ENCODE data around the gene DCXR.

Gene DCXR

GRCh38 chr17:82014432-82014831 is 23.1 kb downstream of the DCXR start:
- in situ Hi-C loops (cut with MboI; ENCODE audit: low sequenced_read_pairs), result no loop called here

DNA sequence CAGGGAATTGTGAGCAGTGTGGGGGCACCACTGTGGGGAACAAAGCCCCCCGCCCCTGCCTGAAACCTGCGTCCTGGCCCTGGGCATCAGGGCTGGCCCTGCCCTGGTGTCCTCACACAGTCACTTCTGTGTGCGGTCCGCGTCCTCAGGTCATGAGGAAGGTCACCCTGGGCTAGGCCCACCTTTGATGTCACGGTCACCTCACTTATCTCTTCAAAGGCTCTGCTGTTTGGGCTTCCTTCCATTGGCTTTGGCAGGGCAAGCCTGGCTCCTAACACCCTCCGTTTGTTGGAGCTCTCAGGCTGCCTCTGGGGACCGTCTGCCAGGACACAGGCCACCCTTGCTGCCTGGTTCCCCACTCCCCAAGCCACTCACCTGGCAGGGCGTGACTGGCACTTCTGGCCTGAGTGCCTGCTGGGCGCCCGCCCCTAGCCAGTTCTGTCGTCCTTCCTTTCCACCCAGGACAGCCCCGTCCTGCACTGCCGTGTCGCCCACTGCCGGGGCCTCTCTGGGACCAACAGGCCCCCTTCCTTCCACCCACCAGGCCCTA is 23.6 kb downstream of the DCXR start:
- in situ Hi-C loops (cut with MboI; ENCODE audit: low sequenced_read_pairs), result no loop called here

- in situ Hi-C loops (cut with MboI; ENCODE audit: low sequenced_read_pairs), result no loop called here
Observed at GRCh38 chr17:82013341-82013740, 24.2 kb downstream of the DCXR start.

DNA sequence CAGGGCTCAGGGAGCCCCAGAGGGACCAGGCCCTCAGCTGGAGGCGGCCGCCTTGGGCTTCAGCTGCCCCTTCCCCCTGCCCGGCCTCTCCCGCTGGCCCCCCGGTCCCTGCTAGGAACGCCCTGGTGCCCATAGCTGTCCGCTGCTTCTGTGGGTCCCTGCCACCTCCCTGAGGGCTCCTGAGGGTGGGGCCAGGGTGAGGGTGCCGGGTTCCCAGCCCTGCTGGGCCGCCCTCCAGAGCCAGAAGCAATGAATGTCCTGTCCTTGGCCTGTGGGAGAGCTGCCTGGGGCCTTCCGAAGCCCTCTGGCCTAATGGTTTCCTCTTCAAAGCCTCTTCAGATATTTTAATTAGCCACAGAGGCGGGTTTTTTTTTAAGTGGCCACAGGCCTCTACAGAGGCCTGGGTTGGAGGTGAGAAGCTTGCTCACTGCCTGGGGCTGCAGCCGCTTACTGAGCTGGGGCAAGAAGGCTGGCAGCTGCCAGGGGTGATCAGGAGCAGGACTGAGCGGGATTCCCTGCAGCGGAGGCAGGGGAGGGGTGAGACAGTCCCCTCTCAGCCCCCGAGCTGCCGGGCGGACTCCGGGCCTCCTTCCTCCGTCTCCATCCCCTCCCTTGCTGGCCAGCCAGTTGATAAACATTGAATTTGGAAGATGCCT is 24.7 kb downstream of the DCXR start:
- in situ Hi-C loops (cut with MboI; ENCODE audit: low sequenced_read_pairs), result no loop called here

GRCh38 chr17:82012261-82012639 is 25.2 kb downstream of the DCXR start:
- in situ Hi-C loops (cut with MboI; ENCODE audit: low sequenced_read_pairs), result no loop called here

GRCh38 chr17:82011617-82012187 is 25.8 kb downstream of the DCXR start:
- in situ Hi-C loops (cut with MboI; ENCODE audit: low sequenced_read_pairs), result no loop called here

DNA sequence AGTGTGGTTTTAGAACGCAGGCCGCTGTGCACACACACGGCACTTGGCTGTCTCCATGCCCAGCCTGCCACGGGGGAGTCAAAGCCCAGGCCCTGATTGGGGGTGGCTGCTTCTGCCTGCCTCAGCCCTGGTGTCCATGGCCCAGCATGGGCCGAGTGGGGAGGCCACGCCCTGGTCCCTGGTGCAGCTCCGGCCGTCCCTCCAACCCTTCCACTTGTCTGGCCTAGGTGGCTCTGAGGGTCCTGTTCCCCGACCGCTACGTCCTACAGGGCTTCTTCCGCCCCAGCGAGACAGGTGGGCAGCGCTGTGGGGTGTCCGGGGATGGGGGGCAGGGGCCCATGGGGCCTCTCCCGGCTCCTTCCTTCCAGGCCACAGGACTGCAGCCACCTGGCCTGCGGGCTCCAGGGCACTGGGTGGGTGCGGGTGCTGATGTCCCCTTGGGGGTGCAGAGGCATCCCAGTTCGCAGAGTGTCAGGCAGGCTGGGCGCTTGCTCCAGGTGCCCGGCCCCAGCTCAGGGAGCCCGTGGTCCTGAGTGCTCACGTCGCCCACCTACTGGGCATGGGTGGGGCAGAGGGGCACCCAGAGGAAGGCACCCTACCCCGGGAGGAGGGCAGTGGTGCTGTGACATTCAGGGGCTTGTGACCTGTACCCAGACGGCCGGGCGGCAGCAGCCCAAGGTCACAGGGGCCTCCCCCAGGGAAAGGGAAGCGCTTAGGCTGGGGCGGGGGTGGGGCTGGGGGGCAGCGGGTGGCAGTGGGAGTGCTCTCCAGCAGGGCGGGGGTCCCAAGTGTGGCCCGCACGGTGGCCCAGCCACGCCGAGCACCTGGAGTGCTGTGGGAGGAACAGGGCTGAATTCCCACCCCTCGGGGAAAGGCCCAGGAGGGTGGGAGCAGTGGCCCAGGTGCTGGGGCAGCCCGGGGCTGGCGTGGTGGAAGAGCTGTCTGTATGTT is 26.6 kb downstream of the DCXR start:
- in situ Hi-C loops (cut with MboI; ENCODE audit: low sequenced_read_pairs), result no loop called here

GRCh38 chr17:82009413-82009812 is 28.1 kb downstream of the DCXR start:
- in situ Hi-C loops (cut with MboI; ENCODE audit: low sequenced_read_pairs), result no loop called here

GRCh38 chr17:82008941-82009405 is 28.5 kb downstream of the DCXR start:
- in situ Hi-C loops (cut with MboI; ENCODE audit: low sequenced_read_pairs), result no loop called here

DNA sequence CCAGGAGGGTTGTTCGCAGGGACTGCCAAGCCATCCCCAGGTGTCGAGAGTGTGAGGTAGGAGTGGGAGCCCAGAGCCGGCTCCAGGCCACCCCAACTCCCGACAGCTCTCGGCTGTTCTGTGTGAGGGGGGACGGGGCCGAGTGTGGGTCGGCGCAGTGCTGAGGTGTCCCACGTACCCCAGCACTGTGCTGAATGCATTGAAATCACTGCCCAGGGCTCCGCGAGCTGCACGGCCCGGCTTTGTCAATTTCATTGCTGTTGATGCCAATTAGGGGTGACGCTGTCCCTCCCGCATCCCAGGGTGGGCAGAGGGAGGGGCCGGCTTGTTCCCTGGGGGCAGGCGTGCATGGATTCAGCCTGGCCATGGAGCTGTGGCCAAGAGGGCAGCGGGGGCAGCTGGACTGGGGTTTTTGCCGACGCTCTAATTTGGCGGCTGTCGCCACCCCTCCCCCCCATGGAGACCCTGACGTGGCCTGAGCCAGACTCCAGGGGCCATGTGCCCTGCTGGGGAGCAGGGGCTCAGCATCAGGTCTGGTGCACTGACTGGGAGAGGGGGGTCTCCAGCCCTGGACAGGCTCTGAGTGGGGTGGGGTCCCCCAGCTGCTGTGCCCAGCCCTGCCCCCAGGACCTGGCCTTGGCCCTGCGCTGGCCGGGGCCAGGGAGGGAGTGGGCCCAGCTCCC is 29.1 kb downstream of the DCXR start:
- in situ Hi-C loops (cut with MboI; ENCODE audit: low sequenced_read_pairs), result no loop called here

GRCh38 chr17:82007495-82008257 is 29.8 kb downstream of the DCXR start:
- in situ Hi-C loops (cut with MboI; ENCODE audit: low sequenced_read_pairs), result no loop called here

GRCh38 chr17:82007228-82007494 is 30.3 kb downstream of the DCXR start:
- in situ Hi-C loops (cut with MboI; ENCODE audit: low sequenced_read_pairs), result no loop called here

DNA sequence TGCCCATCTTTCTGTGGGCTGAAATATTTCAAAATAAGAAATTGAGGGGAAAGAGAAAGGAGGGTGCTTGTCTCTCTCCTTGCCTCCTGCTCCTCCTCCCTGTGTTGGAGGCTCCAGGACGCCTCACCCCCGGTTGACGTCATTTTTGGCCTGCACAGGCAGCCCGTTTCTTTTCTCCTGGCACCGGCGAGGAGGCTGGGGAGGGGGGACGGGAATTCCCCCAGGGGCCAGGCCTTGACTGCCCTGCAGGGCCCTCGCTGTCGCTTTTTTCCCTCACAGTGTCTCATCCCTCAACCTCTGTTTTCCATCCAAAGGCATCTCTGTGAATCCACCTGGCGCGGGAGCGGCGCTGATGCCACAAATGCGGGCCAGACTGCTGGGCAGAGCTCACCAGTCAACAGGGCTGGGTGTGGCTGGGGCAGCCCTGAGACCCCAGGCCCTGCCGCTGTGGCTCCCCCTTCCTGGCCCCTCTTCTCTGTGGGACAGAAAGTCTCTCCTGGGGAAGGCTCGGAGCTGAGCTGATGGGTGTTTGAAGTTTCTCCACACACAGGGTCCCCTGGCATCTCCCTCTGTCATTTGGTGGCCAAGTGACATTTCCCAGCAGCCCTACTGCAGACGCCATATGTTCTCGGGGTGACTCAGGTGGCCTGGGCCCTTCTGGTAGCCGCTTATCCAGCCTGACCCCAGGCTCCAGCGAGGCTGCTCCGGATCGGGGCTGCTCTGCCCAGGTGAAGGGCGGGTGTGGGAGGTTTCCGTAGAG is 30.8 kb downstream of the DCXR start:
- in situ Hi-C loops (cut with MboI; ENCODE audit: low sequenced_read_pairs), result no loop called here

- in situ Hi-C loops (cut with MboI; ENCODE audit: low sequenced_read_pairs), result no loop called here
Observed at GRCh38 chr17:82005701-82006348, 31.7 kb downstream of the DCXR start.

GRCh38 chr17:82004517-82005455 is 32.7 kb downstream of the DCXR start:
- in situ Hi-C loops (cut with MboI; ENCODE audit: low sequenced_read_pairs), result no loop called here

GRCh38 chr17:82003411-82004381 is 33.8 kb downstream of the DCXR start:
- in situ Hi-C loops (cut with MboI; ENCODE audit: low sequenced_read_pairs), result no loop called here

DNA sequence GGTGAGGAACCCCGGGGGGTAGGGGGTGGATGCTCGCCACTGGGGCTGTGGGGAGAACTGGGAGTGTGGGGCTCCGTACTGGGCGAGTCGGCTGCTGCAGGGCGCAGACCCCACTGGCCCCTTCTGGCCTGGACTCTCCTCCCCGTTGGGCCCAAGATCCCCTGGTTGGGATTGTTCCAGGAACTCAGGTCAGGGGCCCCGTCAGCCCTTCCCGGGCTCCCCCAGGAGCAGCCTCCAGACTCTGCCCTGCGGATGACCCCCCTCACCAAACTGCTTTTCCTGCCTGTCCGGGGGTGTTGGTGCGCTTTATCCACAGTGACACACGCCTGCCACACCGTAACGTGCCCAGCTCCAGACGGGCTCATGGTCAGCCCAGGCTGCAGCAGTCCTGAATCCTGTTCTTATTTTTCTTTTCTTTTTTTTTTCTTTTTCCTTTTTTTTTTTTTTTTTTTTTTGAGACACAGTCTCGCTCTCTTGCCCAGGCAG is 35.9 kb downstream of the DCXR start:
- in situ Hi-C loops (cut with MboI; ENCODE audit: low sequenced_read_pairs), result no loop called here
